Activated CD4-positive, CD25-positive, alpha-beta regulatory T cell (primary cell): ENCODE results near the gene PCNX3.
A peak's percentile ranks its signal among the peaks of the same experiment; 100 is the strongest.
"Not testable (repeated sequence)": the region's sequence is repeated elsewhere in the genome, so short reads cannot be mapped to it uniquely, and the experiment has no call there.

ENCODE experiments used
- DNase-seq, 4 experiments: peaks; one replicate each; lab custom pipeline; 2025; lab: John Stamatoyannopoulos, UW

The PCNX3 gene

DNA sequence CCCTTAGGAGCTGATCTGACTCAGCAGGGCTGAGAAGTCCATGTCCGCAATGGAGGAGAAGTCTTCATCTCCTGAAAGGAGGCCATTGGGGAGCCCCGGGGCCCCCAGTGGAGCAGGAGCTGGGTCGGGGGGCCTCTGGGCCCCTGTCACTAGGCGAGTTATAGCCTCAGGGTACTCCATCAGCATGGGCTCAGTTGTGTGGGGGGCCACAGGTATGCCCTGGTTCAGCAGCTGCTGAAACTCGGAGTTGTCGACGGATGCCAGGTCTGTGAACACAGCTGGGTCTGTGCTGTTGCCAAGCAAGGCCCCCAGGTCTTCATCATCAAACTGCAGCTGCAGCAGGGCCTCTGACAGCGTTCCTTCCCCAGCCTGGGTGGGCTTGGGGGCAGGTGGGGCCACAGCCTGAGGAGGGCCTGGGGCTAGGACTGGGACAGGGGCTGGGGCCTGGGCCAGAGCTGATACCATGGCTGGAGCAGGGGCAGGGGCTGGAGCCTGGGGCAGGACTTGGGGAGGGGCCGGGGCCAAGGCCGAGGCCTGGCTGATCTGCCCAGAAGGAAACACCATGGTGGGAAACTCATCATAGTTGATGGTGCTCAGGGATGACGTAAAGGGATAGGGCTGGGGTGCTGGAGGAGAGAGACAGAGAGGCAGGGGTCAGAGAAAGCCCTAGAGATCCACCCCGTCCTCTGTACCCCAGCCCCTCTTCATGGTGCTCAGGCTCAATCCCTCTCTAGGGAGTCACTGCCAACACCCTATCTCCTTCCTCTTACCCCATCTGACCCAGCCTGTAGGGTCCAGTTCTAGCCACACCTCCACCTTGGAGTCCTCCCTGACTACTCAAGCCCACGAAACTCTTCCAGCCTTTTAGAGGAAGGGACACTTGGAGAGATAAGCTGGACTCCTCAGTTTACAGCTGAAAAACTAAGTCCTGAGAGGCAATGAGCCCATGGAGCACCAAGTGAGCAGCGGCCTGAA is 39.1 kb downstream of the PCNX3 start:
- no peak for DNase-seq

DNA sequence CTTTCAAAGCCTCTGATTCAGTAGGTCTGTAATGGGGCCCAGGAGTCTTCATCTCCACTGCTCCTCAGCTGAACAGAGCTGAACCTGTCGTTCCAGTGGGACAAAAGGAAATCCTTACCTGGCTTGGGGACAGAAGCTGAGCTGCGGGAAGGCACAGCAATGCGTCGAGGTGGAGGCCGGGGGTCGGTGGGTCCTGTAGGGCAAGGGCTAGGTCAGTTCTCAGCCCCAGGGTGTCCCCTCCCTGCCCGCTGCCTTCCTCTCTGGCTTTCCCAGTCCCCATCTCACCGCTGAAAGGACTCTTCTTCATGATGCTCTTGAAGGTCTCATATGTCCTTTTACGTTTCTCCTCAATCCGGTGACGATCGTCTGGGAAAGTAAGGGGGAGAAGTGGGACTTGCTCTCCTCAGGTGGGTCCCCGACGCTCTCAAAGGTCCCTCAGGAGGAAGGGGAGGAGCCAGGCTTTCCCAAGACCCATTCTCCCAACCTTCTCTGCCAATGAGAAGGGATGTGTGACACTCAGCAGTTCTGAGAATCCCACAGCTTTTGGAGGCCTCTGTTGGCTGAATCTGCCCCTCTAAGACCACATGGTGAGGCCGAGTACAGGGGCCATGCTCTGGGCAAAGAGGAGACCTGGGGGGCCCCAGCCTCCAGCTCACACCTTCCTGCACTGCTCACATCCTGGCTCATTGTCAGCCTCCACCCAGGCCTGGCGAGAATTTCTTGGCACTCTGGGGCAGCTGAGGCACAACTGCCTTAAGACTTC is 40.2 kb downstream of the PCNX3 start:
- DNase-seq, result no peak

DNA sequence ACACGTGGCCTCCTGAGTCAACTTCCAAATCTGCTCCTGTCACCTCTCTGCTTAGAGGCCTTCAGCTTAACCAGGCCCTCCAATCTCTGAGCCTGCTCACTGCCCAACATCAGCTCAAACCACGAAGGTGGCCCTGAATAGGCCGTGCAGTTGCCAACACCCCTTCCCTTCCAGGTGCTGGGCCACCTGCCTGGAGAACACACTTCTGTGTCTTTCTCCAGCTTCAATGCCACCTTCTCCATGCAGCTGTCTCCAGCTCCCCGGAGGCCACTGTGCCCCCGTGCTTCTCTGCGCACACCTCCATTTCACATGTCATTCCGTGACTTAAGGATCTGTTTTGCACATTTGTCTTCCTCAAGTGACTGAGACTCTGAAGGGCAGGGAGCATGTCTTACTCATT is 41.9 kb downstream of the PCNX3 start:
- DNase-seq, result no peak

DNA sequence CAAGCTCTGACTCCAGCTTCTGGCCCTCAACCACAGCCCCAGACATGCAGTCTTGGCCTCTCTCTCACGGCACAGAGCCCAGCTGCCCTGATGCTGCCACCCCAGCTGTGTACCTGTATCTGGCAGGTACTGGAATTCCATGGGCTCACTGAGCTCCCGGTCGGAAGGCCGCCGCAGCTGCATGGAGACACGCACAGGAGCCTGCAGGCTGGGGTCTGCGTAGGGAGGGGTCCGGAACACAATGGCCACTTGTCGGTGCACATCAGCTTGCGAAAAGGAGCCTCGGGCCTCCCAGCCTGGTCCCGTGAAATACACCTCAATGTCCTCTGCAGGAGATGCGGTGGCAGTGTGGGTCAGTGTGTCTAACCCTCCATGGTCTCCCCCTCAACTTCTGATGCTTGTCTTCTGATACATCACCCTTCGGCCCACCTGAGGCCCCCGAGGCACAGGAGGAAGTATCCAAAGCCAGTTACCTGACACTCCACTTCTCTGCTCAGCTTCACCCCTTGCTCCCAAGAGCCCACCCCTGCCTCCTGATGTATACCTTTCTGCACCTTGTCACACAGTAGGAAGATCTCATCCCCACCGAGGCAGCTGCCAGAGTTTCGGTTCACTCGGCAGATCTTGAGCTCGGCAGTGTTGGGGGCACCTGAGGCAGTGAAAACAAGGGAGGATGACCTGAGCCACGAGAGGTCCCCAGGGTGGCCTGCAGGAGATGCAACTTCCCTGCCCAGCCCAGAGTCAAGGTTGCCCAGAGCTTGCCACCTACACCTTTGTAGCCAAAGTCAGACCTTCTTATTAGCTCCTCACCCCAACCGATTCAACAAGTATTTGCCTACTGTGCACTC is 42.8 kb downstream of the PCNX3 start:
- DNase-seq, result no peak

DNA sequence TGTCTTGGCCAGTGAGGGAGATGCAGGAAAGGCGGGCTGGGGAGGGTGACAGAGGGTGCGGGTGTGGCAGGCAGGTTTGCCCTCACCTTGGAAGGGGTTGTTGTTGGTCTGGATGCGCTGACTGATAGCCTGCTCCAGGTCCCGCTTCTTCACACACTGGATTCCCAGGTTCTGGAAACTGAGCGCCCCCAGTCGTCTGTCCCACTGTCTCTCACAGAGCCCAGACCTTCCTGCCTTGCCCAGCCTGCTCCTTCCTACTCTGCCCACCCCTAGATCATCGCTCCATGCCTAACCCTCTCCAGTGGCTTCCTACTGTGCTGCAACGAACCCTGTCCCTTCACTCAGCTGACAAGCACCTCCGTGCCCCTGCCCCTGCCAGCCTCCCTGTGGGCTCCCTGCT is 44.5 kb downstream of the PCNX3 start:
- DNase-seq, result no peak

DNA sequence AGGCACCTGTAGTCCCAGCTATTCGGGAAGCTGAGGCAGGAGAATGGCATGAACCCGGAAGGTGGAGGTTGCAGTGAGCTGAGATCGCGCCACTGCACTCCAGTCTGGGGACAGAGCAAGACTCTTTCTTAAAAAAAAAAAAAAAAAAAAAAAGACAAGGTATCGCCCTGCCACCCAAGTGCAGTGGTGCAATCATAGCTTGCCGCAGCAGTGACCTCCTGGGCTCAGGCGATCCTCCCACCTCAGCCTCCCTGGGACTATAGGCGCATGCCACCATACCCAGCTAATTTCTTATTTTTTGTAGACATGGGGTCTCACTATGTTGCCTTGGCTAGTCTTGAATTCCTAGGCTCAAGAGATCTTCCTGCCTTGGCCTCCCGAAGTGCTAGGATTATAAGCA is 45.3 kb downstream of the PCNX3 start:
- not testable (repeated sequence) for DNase-seq

DNA sequence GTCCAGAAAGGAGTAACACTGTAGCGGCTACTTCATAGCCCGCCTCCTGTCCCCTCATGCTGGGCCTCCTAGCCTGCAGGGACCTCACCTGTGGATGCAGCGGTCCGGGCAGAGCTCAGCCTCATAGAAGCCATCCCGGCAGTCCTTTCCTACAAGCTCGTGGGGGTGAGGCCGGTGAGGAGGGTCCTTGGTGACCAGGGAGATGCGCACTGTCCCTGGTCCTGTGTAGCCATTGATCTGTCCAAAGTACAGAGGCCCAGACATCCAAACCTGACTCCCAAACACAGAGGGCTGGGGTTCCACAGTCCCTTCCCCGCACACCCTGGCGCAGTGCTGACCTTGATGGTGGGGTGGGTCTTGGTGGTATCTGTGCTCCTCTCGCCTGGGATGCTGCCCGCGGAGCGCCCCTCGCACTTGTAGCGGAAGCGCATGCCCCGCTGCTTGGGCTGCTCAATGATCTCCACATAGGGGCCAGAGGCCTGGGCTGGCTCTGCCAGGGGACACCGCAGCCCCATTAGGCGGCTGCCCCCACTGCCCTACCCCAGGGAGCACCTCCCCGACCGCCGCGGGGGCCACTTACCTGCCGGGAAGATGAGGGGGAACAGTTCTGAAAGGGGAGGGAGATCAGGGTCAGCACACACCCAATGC is 46.1 kb downstream of the PCNX3 start:
- no peak for DNase-seq

DNA sequence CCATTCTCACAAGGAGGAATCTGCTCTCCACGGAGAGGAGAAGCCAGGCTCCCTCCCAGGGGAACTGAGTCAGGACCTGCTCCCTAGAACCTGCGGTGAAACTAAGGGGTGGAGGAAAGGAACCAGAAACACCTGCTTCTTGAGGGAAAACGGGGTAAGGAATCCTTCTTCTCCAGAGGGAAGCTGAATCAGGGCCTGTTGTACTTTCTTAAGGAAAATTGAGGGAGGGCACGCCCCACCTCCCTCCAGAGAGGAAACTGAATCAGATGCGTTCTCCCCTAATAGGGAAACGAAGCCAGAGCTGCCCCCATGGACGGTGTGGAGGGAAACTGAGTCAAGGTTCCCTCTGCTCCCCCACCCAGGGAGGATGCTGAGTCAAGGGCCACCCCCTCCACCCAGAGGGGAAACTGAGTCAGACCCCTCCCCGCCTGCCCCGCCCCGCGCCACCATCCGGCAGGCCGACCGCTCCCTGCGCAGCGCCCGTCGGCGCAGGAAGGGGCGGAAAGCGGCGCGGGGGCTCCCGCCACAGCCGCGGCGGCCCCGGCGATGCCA is 46.7 kb downstream of the PCNX3 start:
- no peak for DNase-seq

DNA sequence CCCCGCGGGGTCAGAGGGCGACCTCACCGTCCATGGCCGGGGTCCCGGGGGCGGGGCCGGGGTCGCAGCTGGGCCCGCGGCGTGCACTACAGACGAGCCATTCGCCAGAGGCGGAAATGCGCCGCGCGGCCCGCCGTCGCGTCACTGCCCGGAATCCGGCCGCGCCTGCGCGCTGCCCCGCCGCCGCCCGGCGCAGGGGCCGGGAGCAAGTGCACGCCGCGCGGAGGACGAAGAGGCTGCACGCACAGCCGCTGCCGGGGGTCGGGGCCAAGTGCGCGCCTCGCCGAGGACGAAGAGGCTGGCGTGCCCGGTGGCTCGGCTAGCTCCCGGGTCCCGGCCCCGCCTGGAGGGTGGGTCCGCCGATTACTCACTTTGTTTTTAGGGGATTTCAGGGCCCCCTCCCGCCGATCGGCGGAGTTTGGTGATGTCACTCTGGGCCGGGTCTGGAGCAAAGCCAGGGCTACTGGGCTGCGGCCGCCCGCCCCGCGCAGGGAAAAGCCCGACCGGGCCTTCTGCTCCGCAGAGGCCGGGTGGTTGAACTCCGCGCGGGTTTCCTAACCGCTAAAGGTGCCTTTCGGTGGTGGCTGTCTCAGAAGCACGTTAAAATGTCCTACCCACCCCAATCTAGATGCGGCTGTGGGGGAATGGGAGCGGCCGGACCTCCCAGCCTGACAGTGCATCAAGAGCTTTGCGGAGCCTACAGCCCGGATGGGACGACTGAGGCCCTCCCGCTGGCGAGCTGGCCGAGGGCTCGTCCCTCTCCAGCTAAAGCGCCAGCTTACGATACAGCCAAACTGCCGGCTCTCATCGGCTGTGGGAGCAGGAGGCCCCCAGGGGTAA is 47.4 kb downstream of the PCNX3 start, which contains the start of gene RELA:
TSS of gene RELA (minus strand) at position 118 of the 840 bp plus-strand sequence. CDS start at position 34, 84 bp downstream.
- DNase-seq, result peak; percentile 69 to 91 (median 80)

DNA sequence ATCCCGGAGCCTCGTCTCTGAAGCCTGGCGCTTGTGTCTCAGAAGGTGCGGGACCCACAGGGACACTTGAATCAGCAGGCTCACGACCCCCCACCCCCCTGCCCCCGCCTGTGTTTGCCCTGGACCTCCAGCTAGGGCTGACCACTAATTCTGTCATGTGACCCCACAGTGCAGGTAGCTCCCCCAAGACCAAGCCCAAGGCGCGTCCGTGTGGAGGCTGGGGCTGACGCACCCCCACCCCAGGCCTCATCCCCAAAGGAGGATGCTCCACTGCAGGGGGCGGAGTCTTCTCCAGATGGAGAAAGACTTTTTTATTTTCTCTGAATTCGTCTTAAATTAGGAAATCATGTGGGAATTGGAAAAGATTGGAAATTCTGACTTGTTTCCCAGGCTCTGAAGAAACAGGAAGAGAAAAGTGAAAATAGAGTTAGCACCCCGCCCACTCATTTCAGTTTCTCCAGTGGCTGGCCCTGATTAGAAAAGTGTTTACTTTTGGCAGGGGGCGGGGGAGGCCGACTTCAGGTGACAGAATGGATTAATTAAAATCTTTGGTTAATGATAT is 48.1 kb downstream of the PCNX3 start:
- DNase-seq, result peak in 1 of 4 experiments; percentile 32

DNA sequence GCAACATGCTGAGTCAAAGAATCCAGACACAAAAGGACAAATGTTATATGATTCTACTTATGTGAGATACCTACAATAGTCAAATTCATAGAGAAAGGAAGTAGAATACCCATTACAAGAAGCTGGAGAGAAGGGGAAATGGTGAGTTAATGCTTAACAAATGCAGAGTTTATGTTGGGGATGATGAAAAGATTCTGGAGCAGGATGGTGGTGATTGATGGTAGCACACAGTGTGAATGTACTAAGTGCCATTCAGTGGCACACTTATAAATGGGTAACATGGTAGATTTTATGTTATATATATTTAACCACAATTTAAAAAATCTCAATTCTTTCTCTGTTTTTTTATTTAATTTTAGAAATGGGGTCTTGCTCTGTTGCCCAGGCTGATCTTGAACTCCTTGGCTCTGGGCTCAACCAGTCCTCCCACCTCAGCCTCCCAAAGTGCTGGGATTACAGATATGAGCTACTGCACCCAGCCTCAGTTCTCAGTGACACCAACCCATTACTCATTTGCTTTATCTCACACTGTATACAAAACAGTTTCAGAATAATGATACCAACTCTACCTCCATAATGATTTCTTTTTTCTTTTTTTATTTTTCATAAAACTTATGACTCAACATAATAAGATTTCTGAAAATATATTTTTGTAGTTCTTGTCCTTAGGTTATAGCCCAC is 56.7 kb downstream of the PCNX3 start:
- DNase-seq, result no peak

DNA sequence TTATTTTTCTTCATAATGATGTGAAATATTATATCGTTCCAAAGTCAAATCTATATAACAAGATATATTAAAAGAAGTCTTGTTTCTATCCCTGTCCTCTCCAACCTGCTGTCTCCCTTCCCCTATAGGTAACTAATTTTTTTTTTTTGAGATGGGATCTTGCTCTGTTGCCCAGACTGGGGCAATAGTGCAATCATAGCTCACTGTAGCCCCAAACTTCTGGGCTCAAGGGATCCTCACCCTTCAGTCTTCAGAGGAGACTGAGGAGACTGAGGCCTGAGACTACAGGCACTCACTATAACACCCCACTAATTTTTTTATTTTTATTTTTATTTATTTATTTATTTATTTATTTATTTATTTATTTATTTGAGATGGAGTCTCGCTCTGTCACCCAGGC is 57.4 kb downstream of the PCNX3 start:
- DNase-seq, result no peak

DNA sequence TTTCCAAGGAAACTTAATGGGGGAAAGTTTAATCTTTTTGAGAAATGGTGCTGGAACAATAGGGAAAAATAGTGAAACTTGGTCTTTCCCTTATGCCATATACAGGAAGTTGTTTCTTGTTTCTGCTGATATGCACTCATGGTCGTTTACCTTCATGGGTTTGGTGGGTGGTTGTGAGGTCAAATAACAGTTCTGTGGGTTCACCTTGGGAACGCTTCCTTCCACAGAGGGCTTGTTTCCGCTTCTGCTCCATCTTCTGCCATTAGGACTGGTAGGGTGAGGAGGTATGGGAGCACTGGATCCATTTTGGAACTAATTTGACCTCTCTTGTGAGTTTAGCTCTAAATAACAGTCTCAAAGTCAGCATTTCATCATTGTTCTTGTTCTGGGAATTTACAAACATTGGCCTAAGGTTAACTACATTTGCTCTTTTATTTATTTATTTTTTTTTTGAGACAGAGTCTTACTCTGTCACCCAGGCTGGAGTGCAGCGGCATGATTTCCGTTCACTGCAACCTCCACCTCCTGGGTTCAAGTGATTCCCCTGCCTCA is 64.7 kb downstream of the PCNX3 start:
- no peak for DNase-seq

DNA sequence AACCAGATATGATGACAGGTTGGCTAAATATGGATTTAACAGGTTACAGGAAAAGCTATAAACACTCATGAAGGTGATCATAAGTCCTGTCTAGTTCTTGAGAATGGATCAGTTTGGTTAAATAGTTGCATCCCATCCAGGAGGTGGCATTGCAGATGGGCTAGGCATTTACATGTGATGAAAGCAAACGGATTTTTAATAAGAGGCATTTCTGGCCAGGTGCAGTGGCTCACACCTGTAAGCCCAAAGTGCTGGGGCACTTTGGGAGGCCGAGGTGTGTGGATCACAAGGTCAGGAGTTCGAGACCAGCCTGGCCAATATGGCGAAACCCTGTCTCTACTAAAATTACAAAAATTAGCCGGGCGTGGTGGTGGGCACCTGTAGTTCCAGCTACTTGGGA is 67.9 kb downstream of the PCNX3 start:
- not testable (repeated sequence) for DNase-seq

DNA sequence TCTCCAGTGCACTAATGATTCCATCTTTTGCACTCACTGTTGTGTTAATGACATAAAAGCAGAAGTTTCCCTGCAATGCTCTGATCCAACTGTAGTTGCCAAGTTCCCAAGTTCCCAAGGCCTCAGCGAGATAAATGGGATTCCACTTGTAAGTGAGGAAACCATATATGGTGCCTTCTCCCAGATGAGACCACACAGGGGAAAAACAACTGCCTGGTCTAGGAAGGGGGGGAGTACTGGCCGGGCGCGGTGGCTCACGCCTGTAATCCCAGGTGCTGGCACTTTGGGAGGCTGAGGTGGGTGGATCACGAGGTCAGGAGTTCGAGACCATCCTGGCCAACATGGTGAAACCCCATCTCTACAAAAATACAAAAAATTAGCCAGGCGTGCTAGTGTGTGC is 70.4 kb downstream of the PCNX3 start:
- no peak for DNase-seq
